ENCODE data around the gene PTCD1.

- TF ChIP-seq CTCF (IDR thresholded peaks at IDR 0.05) (no peak), POLR2A (IDR thresholded peaks at IDR 0.05) (no peak)
Observed at GRCh38 chr7:99383791-99384370, 54.7 kb downstream of the PTCD1 start.

Measured in vagina (tissue), 2 donors.